ENCODE results near the gene PTPRN2.

The PTPRN2 gene

DNA sequence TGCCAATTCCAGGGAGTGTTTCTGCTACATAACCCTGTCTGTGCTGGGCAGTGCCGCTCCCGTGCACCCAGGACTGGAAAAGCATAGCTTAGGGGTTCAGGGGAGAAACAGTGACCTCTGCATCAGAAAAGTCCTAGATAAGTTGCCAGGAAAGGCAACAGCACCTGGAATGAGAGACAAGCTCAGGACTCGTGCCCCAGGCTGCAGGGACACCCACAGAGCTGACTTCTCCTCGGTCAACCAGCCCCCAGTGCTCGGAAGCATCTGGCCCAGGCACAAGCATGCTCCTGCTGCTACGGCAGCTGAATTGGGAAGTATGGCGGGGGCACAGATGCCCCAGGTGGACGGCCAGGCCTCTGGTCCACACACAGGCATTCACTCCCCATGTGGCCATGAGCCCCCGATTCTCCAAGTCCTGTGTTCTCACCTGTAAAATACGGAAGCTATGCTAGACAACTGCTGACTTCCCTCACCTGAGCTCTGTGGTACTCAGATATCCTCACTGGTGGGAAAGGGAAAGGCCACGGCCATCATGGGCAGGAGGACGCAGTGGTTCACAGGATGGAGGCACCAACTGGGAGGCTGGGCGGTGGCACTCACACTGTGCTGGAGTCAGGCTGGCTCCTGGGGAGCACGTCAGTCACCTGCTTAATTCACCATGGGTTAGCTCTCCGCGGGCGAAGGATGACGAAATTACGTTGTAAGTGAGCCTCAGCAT, 220.5 kb downstream of the PTPRN2 start:
- no peak overlapping the region for H3K27ac ChIP-seq (ENCODE audit: low read depth, low read length)
- no peak overlapping the region for H3K9ac ChIP-seq (ENCODE audit: low read length)
- no peaks in the 10 kb centered on the region for H3K36me3 ChIP-seq (ENCODE audit: insufficient read depth, low read length)
- no peaks in the 10 kb centered on the region for H3K4me1 ChIP-seq (ENCODE audit: insufficient read depth, low read length)
- no peaks in the 10 kb centered on the region for H3K9me3 ChIP-seq (ENCODE audit: low read length)
- H3K4me3 ChIP-seq (ENCODE audit: low read depth in 1 of 2, low read length in 2 of 2) = no peak overlapping the region
- H3K27me3 ChIP-seq (ENCODE audit: control insufficient read depth in 1 of 2, insufficient read depth in 2 of 2, low read length in 2 of 2) = no peaks in the 10 kb centered on the region

- Histone ChIP-seq H3K36me3 (ENCODE audit: insufficient read depth, low read length) (no peaks in the 10 kb centered on the region), H3K4me1 (ENCODE audit: insufficient read depth, low read length) (no peaks in the 10 kb centered on the region), H3K27me3 (ENCODE audit: control insufficient read depth in 1 of 2, insufficient read depth in 2 of 2, low read length in 2 of 2) (no peaks in the 10 kb centered on the region), H3K9ac (ENCODE audit: low read length) (no peak overlapping the region), H3K9me3 (ENCODE audit: low read length) (no peaks in the 10 kb centered on the region), H3K27ac (ENCODE audit: low read depth, low read length) (no peak overlapping the region), H3K4me3 (ENCODE audit: low read depth in 1 of 2, low read length in 2 of 2) (no peak overlapping the region)
Observed at GRCh38 chr7:158366346-158366745, 221.3 kb downstream of the PTPRN2 start.

GRCh38 chr7:158365267-158365666, 222.4 kb downstream of the PTPRN2 start:
- no peaks in the 10 kb centered on the region for H3K27me3 ChIP-seq (ENCODE audit: control insufficient read depth in 1 of 2, insufficient read depth in 2 of 2, low read length in 2 of 2)
- H3K9me3 ChIP-seq (ENCODE audit: low read length) = no peaks in the 10 kb centered on the region
- H3K9ac ChIP-seq (ENCODE audit: low read length) = no peak overlapping the region
- no peaks in the 10 kb centered on the region for H3K4me1 ChIP-seq (ENCODE audit: insufficient read depth, low read length)
- no peak overlapping the region for H3K4me3 ChIP-seq (ENCODE audit: low read depth in 1 of 2, low read length in 2 of 2)
- no peaks in the 10 kb centered on the region for H3K36me3 ChIP-seq (ENCODE audit: insufficient read depth, low read length)
- H3K27ac ChIP-seq (ENCODE audit: low read depth, low read length) = no peak overlapping the region

DNA sequence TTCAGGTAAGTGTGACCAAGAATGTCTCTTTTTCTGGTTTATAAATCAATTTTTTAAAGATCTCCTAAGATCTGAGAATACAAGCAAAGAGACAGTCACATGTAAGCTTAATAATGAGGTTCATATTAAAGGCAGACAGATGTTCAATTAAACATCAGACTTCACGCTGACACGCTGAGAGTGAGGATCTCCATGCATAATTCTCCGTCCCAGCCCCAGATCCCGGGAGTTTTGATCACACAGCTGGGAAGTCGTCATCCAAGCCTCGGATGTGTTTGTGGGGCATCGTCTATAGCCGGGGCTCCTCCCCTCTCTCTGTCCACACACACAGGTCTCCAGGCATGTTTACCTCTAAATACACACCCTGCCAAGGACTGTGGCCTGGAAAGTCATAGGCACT, 223.2 kb downstream of the PTPRN2 start:
- Histone ChIP-seq H3K4me3 (ENCODE audit: low read depth in 1 of 2, low read length in 2 of 2) (no peak overlapping the region), H3K27me3 (ENCODE audit: control insufficient read depth in 1 of 2, insufficient read depth in 2 of 2, low read length in 2 of 2) (no peaks in the 10 kb centered on the region), H3K9me3 (ENCODE audit: low read length) (no peaks in the 10 kb centered on the region), H3K27ac (ENCODE audit: low read depth, low read length) (no peak overlapping the region), H3K9ac (ENCODE audit: low read length) (no peak overlapping the region), H3K4me1 (ENCODE audit: insufficient read depth, low read length) (no peaks in the 10 kb centered on the region), H3K36me3 (ENCODE audit: insufficient read depth, low read length) (no peaks in the 10 kb centered on the region)

GRCh38 chr7:158362912-158363905, 224.4 kb downstream of the PTPRN2 start:
- Histone ChIP-seq H3K27ac (ENCODE audit: low read depth, low read length) (no peak overlapping the region), H3K27me3 (ENCODE audit: control insufficient read depth in 1 of 2, insufficient read depth in 2 of 2, low read length in 2 of 2) (no peaks in the 10 kb centered on the region), H3K36me3 (ENCODE audit: insufficient read depth, low read length) (no peaks in the 10 kb centered on the region), H3K4me3 (ENCODE audit: low read depth in 1 of 2, low read length in 2 of 2) (no peak overlapping the region), H3K9ac (ENCODE audit: low read length) (no peak overlapping the region), H3K4me1 (ENCODE audit: insufficient read depth, low read length) (no peaks in the 10 kb centered on the region), H3K9me3 (ENCODE audit: low read length) (no peaks in the 10 kb centered on the region)

DNA sequence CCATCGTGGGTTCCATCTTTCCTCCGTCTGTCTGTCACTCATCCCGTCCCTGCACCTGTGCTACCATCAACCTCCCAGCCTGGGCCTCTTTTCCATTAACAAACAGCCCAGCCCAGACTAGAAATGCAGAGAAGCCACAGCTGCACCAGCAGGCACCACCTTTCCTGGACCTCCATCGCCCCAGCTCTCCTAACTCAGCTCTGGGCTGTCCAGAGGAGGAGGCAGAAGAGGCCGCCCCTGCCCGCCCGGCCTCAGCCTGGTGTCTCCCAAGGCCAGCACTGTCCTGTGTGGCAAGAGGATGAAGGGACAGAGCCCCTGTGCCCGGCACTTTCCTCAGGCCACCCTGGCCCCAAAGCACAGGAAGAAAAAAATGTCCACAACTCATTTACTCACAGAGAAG, 225.6 kb downstream of the PTPRN2 start:
- Histone ChIP-seq H3K27me3 (ENCODE audit: control insufficient read depth in 1 of 2, insufficient read depth in 2 of 2, low read length in 2 of 2) (no peaks in the 10 kb centered on the region), H3K9me3 (ENCODE audit: low read length) (no peaks in the 10 kb centered on the region), H3K4me3 (ENCODE audit: low read depth in 1 of 2, low read length in 2 of 2) (no peak overlapping the region), H3K27ac (ENCODE audit: low read depth, low read length) (no peak overlapping the region), H3K9ac (ENCODE audit: low read length) (no peak overlapping the region), H3K36me3 (ENCODE audit: insufficient read depth, low read length) (no peaks in the 10 kb centered on the region), H3K4me1 (ENCODE audit: insufficient read depth, low read length) (no peaks in the 10 kb centered on the region)

- Histone ChIP-seq H3K36me3 (ENCODE audit: insufficient read depth, low read length) (no peaks in the 10 kb centered on the region), H3K4me3 (ENCODE audit: low read depth in 1 of 2, low read length in 2 of 2) (no peak overlapping the region), H3K27ac (ENCODE audit: low read depth, low read length) (no peak overlapping the region), H3K9ac (ENCODE audit: low read length) (no peak overlapping the region), H3K27me3 (ENCODE audit: control insufficient read depth in 1 of 2, insufficient read depth in 2 of 2, low read length in 2 of 2) (no peaks in the 10 kb centered on the region), H3K9me3 (ENCODE audit: low read length) (no peaks in the 10 kb centered on the region), H3K4me1 (ENCODE audit: insufficient read depth, low read length) (no peaks in the 10 kb centered on the region)
Observed at GRCh38 chr7:158361326-158361946, 226.2 kb downstream of the PTPRN2 start.

DNA sequence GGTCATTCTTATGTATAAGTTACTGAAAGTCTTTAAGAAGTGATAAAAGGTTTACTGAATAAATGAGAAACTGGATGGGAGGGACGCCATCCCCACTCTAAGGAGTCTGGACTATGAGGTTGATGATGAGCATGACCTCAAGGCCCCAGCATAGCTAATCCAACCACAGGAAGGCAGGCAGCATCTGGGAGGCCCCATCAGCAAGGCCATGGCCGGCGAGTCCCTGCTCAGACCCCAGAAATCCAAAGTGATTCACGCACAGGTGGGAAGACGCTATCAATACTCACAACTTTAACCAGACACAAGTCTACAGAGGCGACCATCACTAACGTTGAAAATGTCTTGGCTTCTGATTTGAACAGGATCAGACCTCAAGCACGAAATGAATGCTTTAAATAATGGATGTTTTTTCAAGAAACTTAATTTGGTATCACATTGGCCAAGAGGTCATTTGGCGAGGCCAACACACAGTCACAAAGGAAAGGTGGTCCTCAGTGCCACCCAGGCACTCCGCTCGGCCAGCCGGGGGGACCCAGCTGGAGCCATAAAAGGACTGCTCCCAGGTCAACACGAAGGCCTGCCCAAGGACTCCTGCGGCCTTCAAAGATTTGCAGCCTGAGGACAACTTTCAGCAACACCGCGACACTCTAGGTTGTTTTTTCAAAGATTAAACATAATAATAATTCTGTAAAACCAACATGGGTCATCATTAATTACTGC, 228.5 kb downstream of the PTPRN2 start:
- Histone ChIP-seq H3K36me3 (ENCODE audit: insufficient read depth, low read length) (no peaks in the 10 kb centered on the region), H3K9me3 (ENCODE audit: low read length) (no peaks in the 10 kb centered on the region), H3K4me1 (ENCODE audit: insufficient read depth, low read length) (no peaks in the 10 kb centered on the region), H3K4me3 (ENCODE audit: low read depth in 1 of 2, low read length in 2 of 2) (no peak overlapping the region), H3K27me3 (ENCODE audit: control insufficient read depth in 1 of 2, insufficient read depth in 2 of 2, low read length in 2 of 2) (no peaks in the 10 kb centered on the region), H3K27ac (ENCODE audit: low read depth, low read length) (no peak overlapping the region), H3K9ac (ENCODE audit: low read length) (no peak overlapping the region)

GRCh38 chr7:158357898-158358821, 229.5 kb downstream of the PTPRN2 start:
- H3K27me3 ChIP-seq (ENCODE audit: control insufficient read depth in 1 of 2, insufficient read depth in 2 of 2, low read length in 2 of 2) = peaks cover 0 to 5% of the 10 kb centered on the region in 2 donors
- no peak overlapping the region for H3K27ac ChIP-seq (ENCODE audit: low read depth, low read length)
- no peaks in the 10 kb centered on the region for H3K36me3 ChIP-seq (ENCODE audit: insufficient read depth, low read length)
- no peak overlapping the region for H3K4me3 ChIP-seq (ENCODE audit: low read depth in 1 of 2, low read length in 2 of 2)
- no peaks in the 10 kb centered on the region for H3K4me1 ChIP-seq (ENCODE audit: insufficient read depth, low read length)
- H3K9ac ChIP-seq (ENCODE audit: low read length) = no peak overlapping the region
- H3K9me3 ChIP-seq (ENCODE audit: low read length) = no peaks in the 10 kb centered on the region

- H3K4me3 ChIP-seq (ENCODE audit: low read depth in 1 of 2, low read length in 2 of 2) = no peak overlapping the region
- no peaks in the 10 kb centered on the region for H3K9me3 ChIP-seq (ENCODE audit: low read length)
- H3K36me3 ChIP-seq (ENCODE audit: insufficient read depth, low read length) = no peaks in the 10 kb centered on the region
- peaks cover 0 to 5% of the 10 kb centered on the region in 2 donors for H3K27me3 ChIP-seq (ENCODE audit: control insufficient read depth in 1 of 2, insufficient read depth in 2 of 2, low read length in 2 of 2)
- no peaks in the 10 kb centered on the region for H3K4me1 ChIP-seq (ENCODE audit: insufficient read depth, low read length)
- no peak overlapping the region for H3K9ac ChIP-seq (ENCODE audit: low read length)
- H3K27ac ChIP-seq (ENCODE audit: low read depth, low read length) = no peak overlapping the region
Observed at GRCh38 chr7:158357106-158357897, 230.3 kb downstream of the PTPRN2 start.

All from muscle layer of colon (tissue), 2 donors.